ENCODE results near the gene SCIN.

GRCh38 chr7:12705878-12706277 lies 135.4 kb downstream of the SCIN start:
- TF ChIP-seq EP300 (IDR thresholded peaks at IDR 0.05; ENCODE audit: borderline replicate concordance) (no peak), MAX (IDR thresholded peaks at IDR 0.05) (no peak), CEBPB (IDR thresholded peaks at IDR 0.05) (no peak), TAF1 (IDR thresholded peaks at IDR 0.05; ENCODE audit: low read depth) (no peak), TCF12 (IDR thresholded peaks at IDR 0.05; ENCODE audit: low read depth) (no peak), YY1 (IDR thresholded peaks at IDR 0.05; ENCODE audit: low read depth) (no peak), REST (IDR thresholded peaks at IDR 0.05; ENCODE audit: low read depth) (no peak), EGR1 (IDR thresholded peaks at IDR 0.05) (no peak), NFIC (IDR thresholded peaks at IDR 0.05) (no peak)

All from Ishikawa (cell line).